ENCODE measurements around the gene IKZF4.
A peak's percentile ranks its signal among the peaks of the same experiment; 100 is the strongest.
"Not testable (repeated sequence)": the region's sequence is repeated elsewhere in the genome, so short reads cannot be mapped to it uniquely, and the experiment has no call there.

The IKZF4 gene

GRCh38 chr12:56020423-56021184, at the start of gene IKZF4:
TSS of gene IKZF4 (plus strand) at chr12:56021043. CDS start at chr12:56021494, 451 bp downstream.
- no peak for DNase-seq (ENCODE audit: low spot score)

- DNase-seq (ENCODE audit: low spot score) = no peak
Measured at GRCh38 chr12:55972042-55972441, 48.8 kb upstream of the IKZF4 start.

GRCh38 chr12:55972456-55972855, 48.4 kb upstream of the IKZF4 start:
- DNase-seq (ENCODE audit: low spot score) = no peak

- no peak for DNase-seq (ENCODE audit: low spot score)
Measured at GRCh38 chr12:55972911-55973598, 47.8 kb upstream of the IKZF4 start.

- DNase-seq (ENCODE audit: low spot score) = peak; percentile 95
Measured at GRCh38 chr12:55973599-55974307, 47.1 kb upstream of the IKZF4 start, which contains the start of gene RAB5B. TSS of gene RAB5B (plus strand) at chr12:55974078. CDS start at chr12:55986961, 12,883 bp downstream.

GRCh38 chr12:55974308-55974730, 46.5 kb upstream of the IKZF4 start:
- DNase-seq (ENCODE audit: low spot score) = peak; percentile 69

GRCh38 chr12:55978393-55978792, 42.5 kb upstream of the IKZF4 start:
- no peak for DNase-seq (ENCODE audit: low spot score)

GRCh38 chr12:55979069-55979468, 41.8 kb upstream of the IKZF4 start:
- no peak for DNase-seq (ENCODE audit: low spot score)

GRCh38 chr12:55981882-55982281, 39.0 kb upstream of the IKZF4 start:
- DNase-seq (ENCODE audit: low spot score) = not testable (repeated sequence)

GRCh38 chr12:55982319-55982936, 38.4 kb upstream of the IKZF4 start:
- DNase-seq (ENCODE audit: low spot score) = no peak

- no peak for DNase-seq (ENCODE audit: low spot score)
Measured at GRCh38 chr12:55983232-55983842, 37.5 kb upstream of the IKZF4 start.

GRCh38 chr12:55984861-55985260, 36.0 kb upstream of the IKZF4 start:
- no peak for DNase-seq (ENCODE audit: low spot score)

- no peak for DNase-seq (ENCODE audit: low spot score)
Measured at GRCh38 chr12:55985341-55985740, 35.5 kb upstream of the IKZF4 start.

- not testable (repeated sequence) for DNase-seq (ENCODE audit: low spot score)
Measured at GRCh38 chr12:55985976-55986375, 34.9 kb upstream of the IKZF4 start.

- no peak for DNase-seq (ENCODE audit: low spot score)
Measured at GRCh38 chr12:55991110-55991509, 29.7 kb upstream of the IKZF4 start.

GRCh38 chr12:55993230-55993853, 27.5 kb upstream of the IKZF4 start:
- no peak for DNase-seq (ENCODE audit: low spot score)

GRCh38 chr12:55995366-55995765, 25.5 kb upstream of the IKZF4 start:
- DNase-seq (ENCODE audit: low spot score) = no peak

- peak; percentile 70 for DNase-seq (ENCODE audit: low spot score)
Measured at GRCh38 chr12:55996201-55996714, 24.6 kb upstream of the IKZF4 start.

- DNase-seq (ENCODE audit: low spot score) = peak; percentile 85
Measured at GRCh38 chr12:55996715-55997534, 23.9 kb upstream of the IKZF4 start, which contains the start of gene SUOX. TSS of gene SUOX (plus strand) at chr12:55997276. CDS start at chr12:56002222, 4,946 bp downstream.

- DNase-seq (ENCODE audit: low spot score) = no peak
Measured at GRCh38 chr12:55997535-55997859, 23.3 kb upstream of the IKZF4 start.
